Posterior vena cava (tissue), 2 donors: Measurements from ENCODE around the gene TDRD9. TPM values are rescaled to one million over a fixed set of nuclear protein-coding genes. Genes with fewer than 3 reads are reported as not detected.

Source experiments
- DNase-seq: peaks from one replicate; pipeline ENCODE4 v3.0.0-alpha.2; 2020; ENCODE audit warnings: low spot score
- intact Hi-C, 2 donors: fragments of 100-400 bp; cut with DNase I; formaldehyde crosslinking; loops; one replicate each; pipeline versions ENCODE4 v1.14.1 to v1.14.2; 2022 to 2023
- total RNA-seq, 2 donors: library from RNA; stranded (reverse); fragmentation: NEBNext Ultra II Directional; extraction: Animal tissue kit (Norgen Biotek cat#: 25700); gene quantifications; one replicate each; pipeline ENCODE4 v1.2.1, GENCODE V29; 2021
- donor health status: DM: yes; HTN: yes; CAD: no.
- donor health status: DM: yes; HTN: yes; CAD: no.

Gene TDRD9
- total RNA-seq, 2 donors from 2014 or later, result 1.00 to 2.9 TPM

DNA sequence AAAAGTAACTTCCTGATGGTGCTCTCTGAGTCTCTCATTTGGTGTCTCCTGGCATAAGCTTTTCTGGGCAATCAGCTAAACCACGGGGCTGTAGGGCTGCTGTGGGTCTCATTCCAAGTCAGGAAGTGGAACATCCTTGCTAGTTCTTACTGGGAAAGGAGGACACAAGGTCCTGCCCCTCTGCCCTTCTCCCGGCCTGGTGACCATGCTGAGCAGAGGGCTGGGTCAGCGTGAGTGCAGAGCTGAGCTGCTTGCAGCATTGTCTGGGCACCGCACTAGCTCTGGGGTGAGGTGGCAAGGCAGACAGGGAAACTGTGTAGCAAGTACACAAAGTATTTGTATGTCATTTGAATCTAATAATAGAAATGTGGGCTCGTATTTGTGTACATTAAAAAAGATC, 112.3 kb downstream of the TDRD9 start:
- DNase-seq, result no peak
- intact Hi-C loops, result no loop called here

GRCh38 chr14:104041430-104042104, 113.3 kb downstream of the TDRD9 start:
- intact Hi-C loops, result no loop called here
- DNase-seq, result no peak

DNA sequence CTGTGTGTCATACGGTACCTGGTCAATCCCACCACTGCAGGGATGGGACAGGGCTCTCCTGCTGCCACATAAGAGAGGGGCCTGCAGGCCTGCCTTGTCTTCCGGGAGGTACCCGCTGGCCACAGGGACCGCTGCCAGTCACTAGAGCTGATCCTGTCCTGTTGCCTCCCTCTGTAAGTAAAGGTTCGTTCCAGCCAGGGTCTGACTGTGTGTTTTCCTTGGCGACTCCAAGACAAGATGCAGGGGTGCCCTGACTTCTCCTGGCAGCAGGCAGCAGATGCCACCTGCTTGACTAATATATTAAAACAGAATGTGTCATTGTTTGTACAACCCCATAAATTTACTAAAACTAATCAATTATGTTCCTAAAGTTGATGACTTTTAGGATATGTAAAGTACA, 115.8 kb downstream of the TDRD9 start:
- intact Hi-C loops, result no loop called here
- DNase-seq, result no peak

DNA sequence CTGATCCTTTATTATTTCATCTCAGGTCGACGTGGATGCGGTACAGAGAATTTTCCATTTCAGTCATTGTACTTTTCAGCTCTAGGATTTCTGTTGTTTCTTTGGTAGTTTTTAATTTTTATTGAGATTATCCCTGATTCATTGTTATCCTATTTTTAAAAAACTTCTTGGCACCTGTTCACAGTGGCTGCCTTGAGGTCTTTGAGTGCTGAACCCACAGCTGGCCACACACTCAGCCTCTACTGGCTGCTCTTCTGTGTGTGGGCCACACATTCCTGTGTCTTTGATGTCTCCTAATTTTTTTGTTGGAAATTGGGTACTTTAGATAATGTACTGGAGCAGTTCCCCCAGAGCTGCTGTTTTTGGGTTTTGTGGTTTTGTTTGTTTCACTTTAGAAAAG, 119.5 kb downstream of the TDRD9 start:
- DNase-seq, result no peak
- intact Hi-C loops, result no loop called here

DNA sequence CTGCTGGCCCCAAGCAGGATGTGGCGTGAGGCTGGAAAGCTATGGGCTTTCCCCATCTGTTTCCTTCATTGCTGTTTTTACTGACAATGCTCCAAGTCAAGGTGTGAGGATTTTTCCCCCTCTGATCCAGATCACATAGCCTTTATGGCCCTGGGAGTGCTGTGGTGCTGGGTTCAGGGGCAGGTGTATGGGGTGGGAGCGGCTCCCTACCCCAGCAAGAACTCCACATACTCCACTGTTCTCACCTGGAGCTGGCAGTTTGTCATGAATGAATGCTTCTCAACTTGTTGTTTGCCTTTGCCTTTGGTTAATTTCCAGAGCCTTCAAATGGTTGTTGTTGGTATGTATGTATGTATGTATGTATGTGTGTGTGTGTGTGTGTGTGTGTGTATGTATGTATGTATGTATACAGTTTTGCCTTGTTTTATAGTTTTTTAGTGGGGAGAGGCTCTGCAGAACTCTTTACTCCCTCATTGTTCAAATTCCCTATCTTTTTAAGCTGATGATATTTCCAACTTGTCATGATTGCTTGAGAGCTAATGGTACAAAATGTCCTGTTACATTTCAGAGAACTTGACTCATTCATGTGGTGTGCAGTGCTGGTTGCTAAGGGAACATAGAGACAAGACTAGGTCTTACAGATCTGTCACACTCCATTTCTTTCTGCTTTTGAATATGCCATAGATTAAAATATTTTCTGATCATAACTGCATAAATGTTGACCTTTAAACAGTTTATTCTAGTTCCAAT, 120.7 kb downstream of the TDRD9 start:
- intact Hi-C loops, result no loop called here
- DNase-seq, result no peak

DNA sequence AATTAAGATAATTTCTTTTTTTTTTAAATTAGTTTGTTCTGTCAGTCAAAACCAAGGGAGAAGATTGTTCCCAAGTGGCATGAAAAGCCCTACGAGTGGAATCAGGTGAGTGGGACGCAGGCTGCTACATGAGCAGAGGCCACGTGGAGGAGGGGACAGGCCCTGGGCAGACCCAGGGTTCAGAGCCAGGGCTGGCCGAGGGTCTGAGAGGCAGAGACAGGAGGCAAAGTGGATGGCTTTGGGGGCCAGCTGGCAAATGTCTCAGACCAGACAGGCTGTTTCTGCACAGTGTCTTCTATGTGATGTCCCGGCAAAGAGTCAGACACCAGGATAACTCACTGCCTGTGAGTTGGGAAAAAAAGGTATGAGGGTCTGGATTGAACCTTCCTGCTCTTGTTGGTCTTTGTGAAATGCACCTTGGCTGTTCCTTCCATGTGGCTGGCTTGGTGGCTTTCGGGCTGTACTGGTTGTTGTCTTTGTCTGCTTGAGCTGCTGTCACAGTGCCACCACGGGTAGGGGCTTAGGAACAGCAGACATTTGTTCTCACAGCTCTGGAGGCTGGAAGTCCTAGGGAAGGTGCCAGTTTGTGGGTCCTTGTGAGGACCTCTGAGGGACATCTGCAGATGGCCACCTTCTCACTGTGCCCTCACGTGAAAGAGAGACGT, 121.5 kb downstream of the TDRD9 start:
- no peak for DNase-seq
- intact Hi-C loops, result no loop called here

GRCh38 chr14:104051092-104051813, 123.0 kb downstream of the TDRD9 start:
- DNase-seq, result no peak
- intact Hi-C loops, result no loop called here

- no peak for DNase-seq
- intact Hi-C loops, result no loop called here
These were observed 126.1 kb downstream of the TDRD9 start for GRCh38 chr14:104054222-104054905.

GRCh38 chr14:104062281-104062680, 134.0 kb downstream of the TDRD9 start:
- intact Hi-C loops, result no loop called here
- DNase-seq, result no peak

- DNase-seq, result no peak
- intact Hi-C loops, result no loop called here
These were observed 135.7 kb downstream of the TDRD9 start for GRCh38 chr14:104064003-104064402.

GRCh38 chr14:104066279-104066678, 138.0 kb downstream of the TDRD9 start:
- no peak for DNase-seq
- intact Hi-C loops, result no loop called here

- intact Hi-C loops, result no loop called here
- no peak for DNase-seq
These were observed 138.6 kb downstream of the TDRD9 start for GRCh38 chr14:104066719-104067295.

- DNase-seq, result no peak
- intact Hi-C loops, result no loop called here
These were observed 141.3 kb downstream of the TDRD9 start for GRCh38 chr14:104069541-104069940.

DNA sequence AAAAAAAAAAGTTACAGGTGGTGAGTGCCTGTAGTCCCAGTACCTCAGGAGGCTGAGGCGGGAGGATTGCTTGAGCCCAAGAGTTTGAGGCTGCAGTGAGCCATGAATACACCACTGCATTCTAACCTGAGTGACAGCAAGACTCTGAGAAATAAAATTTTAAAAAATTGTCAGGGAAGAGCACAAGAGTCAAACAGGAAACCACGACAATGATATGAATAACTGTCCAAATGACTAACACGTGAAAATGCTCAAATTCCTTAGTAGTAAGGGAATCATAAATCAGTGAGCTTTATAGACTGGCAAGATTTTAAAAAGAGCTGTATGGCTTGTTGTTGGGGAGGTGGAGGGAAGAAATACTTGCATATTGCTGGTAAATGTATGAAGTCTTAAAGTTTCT, 144.3 kb downstream of the TDRD9 start:
- intact Hi-C loops, result no loop called here

DNA sequence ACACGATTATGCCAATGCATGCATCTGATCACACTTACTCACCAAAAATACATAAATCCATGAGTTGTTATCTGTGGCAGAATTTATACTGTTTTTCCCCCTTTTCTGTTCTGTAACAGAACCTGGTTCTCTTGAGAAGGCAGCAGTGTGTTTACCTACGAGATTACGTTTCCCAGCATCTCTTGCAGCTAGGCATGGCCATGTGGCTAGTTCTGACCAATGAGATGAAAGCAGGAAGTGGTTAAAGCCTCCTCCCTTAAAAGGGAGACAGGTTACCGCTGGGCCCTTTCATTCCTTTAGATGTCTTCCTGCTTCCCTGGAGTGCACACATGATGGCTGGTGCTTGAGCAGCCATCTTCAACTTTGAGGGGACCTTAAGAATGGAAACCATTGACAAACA, 145.5 kb downstream of the TDRD9 start:
- no peak for DNase-seq
- intact Hi-C loops, result no loop called here

More for the DNA sequence above, 144.3 kb downstream of the TDRD9 start:
- DNase-seq, result no peak

- DNase-seq, result no peak
- intact Hi-C loops, result loop anchor here in 1 of 2 donors (5.0 kb wide), 1 partner anchor 57 kb away; no protein-coding TSS in a partner anchor
These were observed 147.4 kb downstream of the TDRD9 start for GRCh38 chr14:104075530-104076151.

DNA sequence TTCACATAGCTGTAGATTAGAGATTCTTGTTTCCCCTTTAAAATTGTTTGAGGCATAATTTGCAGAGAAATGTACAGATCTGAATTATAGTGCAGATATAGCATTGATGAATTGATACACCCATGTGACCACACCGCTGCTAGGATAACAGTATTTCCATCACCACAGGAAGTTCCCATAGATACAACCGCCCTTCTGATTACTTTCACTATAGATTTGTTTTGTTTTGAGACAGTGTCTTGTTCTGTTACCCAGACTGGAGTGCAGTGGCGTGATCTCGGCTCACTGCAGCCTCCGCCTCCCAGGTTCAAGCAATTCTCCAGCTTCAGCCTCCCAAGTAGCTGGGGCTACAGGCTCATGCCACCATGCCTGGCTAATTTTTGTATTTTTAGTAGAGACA, 148.5 kb downstream of the TDRD9 start:
- intact Hi-C loops, result loop anchor here in 1 of 2 donors (5.0 kb wide), 1 partner anchor 56 kb away; no protein-coding TSS in a partner anchor
- DNase-seq, result no peak

- peak; percentile 94 for DNase-seq
- intact Hi-C loops, result loop anchor here in 1 of 2 donors (5.0 kb wide), 1 partner anchor 54 kb away; no protein-coding TSS in a partner anchor
These were observed 149.8 kb downstream of the TDRD9 start for GRCh38 chr14:104078031-104078455.
